Fibroblast of mammary gland (primary cell): ENCODE data around the gene IL12RB2.
A peak's percentile ranks its signal among the peaks of the same experiment; 100 is the strongest.

Experiments
- DNase-seq: peaks from one replicate; pipeline ENCODE4 v3.0.0-alpha.2; 2010; ENCODE audit warnings: low read depth
- H3K4me3 ChIP-seq: 2 replicates; pipeline ENCODE4 v1.5.1; 2011; ENCODE audit warnings: low read depth, mild to moderate bottlenecking, low read length, moderate library complexity; ENCODE audit not compliant: control insufficient read depth
- CTCF ChIP-seq: conservative IDR thresholded peaks from 2 replicates; pipeline ENCODE4 v1.5.1; 2011; ENCODE audit warnings: low read depth, low read length, inconsistent platforms; ENCODE audit not compliant: control insufficient read depth, insufficient read depth

Gene IL12RB2

GRCh38 chr1:67333603-67334002, 25.9 kb downstream of the IL12RB2 start:
- H3K4me3 ChIP-seq: no peak overlapping the region
- DNase-seq: no peak
- no peak for TF ChIP-seq CTCF

GRCh38 chr1:67335411-67335810, 27.7 kb downstream of the IL12RB2 start:
- DNase-seq: no peak
- no peak for TF ChIP-seq CTCF
- no peak overlapping the region for H3K4me3 ChIP-seq

DNA sequence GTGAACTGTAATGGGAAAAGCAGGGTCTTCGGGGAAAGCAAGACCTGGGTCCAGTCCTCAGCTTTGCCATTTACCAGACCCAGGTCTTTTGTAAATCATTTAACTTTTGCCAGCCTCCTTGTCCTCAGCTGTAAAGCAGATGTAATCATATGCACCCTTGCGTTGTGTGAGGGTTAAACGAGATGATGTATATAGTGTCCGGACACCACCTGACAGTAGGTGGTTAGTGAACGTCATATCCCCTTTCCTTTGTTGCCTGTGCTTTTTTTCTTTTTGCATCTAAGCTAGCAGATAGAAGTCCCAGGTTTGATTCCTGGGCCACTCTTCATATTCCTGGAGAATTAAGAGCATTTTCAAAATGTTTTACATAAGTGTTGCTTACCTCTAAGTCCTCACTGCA, 28.5 kb downstream of the IL12RB2 start:
- TF ChIP-seq CTCF: no peak
- H3K4me3 ChIP-seq: no peak overlapping the region
- no peak for DNase-seq

DNA sequence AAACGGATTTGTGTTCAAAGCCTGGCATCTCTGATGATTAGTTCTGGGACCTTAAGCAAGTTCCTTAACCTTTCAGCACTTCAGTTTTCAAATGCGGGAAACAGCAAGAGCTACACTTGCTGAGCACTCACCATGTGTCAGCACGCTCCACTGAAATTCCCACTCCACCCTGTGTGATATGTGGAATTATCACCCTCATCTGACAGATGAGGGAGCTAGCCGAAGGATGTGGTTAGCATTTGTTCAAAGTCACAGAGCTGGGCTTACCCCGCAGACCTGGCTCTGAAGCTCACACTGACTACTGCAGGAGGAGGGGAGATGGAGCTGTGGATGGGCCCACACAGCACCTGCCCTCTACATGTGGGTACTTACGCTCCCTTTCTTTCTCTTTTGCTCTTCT, 29.1 kb downstream of the IL12RB2 start:
- no peak for DNase-seq
- no peak overlapping the region for H3K4me3 ChIP-seq
- no peak for TF ChIP-seq CTCF

DNA sequence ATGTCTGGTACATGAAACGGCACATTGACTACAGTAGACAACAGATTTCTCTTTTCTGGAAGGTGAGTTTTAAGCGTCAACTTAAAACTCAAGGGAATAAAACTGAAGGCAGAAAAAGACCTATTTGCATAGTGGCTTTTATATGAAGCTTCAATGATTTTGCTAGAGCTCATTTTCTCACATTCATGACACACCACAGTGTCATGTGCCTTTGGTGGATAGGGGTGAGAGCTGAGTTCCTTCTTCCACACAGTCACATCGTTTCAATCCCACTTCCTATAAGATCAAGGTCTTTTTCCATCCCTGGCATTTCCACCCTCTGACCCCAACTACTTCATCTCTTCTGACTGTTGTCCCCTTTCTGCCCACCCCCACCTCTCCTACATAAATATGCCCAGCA, 31.0 kb downstream of the IL12RB2 start:
- no peak for TF ChIP-seq CTCF
- no peak overlapping the region for H3K4me3 ChIP-seq
- no peak for DNase-seq

- TF ChIP-seq CTCF: no peak
- DNase-seq: peak; percentile 76
- no peak overlapping the region for H3K4me3 ChIP-seq
Measured at GRCh38 chr1:67339623-67340343, 32.1 kb downstream of the IL12RB2 start.
